OCI-LY1 (cell line): ENCODE results near the gene CYTH3.

Experiments used
- CTCF ChIP-seq: fragments of 200-600 bp; sonication (generic), shearing (Covaris generic); IDR thresholded peaks from 2 replicates; pipeline ENCODE4 v1.5.1; 2017; ENCODE audit warnings: mild to moderate bottlenecking, antibody characterized with exemption, low read length, moderate library complexity, mixed read lengths
- EZH2 ChIP-seq: fragments of 200-600 bp; sonication (generic), shearing (Covaris generic); IDR thresholded peaks from 2 replicates; pipeline ENCODE4 v1.8.0; 2017; ENCODE audit warnings: borderline replicate concordance, mixed run types, mild to moderate bottlenecking, antibody characterized with exemption, low read length, moderate library complexity, mixed read lengths

- TF ChIP-seq CTCF, result no peak
- TF ChIP-seq EZH2, result no peak
These were observed 63.7 kb downstream of the CYTH3 start for GRCh38 chr7:6208573-6209328.
